AG04450 (cell line): ENCODE data around the gene IRF2BP2. TPM values are rescaled to one million over a fixed set of nuclear protein-coding genes. Genes with fewer than 3 reads are reported as not detected.

ENCODE experiments used
- CTCF ChIA-PET: fragments of 300-600, 350-600 bp; formaldehyde crosslinking; extraction: SDS; loops from one replicate; lab custom pipeline; 2022; ENCODE audit warnings: antibody characterized with exemption, inconsistent platforms; lab: Charles Lee
- POLR2A ChIA-PET: fragments of 350-600 bp; formaldehyde crosslinking; extraction: SDS; loops from one replicate; lab custom pipeline; 2021; ENCODE audit warnings: antibody characterized with exemption, inconsistent platforms; lab: Yijun Ruan, JAX
- DNase-seq: peaks from one replicate; pipeline ENCODE4 v3.0.0-alpha.2; 2011; ENCODE audit warnings: low read depth, low spot score
- H3K27ac ChIP-seq: one replicate; pipeline ENCODE4 v1.5.1; 2012; ENCODE audit warnings: low read depth, low read length, control low read depth
- H3K27me3 ChIP-seq: one replicate; pipeline ENCODE4 v1.6.0; 2012; ENCODE audit warnings: low read length; ENCODE audit not compliant: control insufficient read depth, insufficient read depth
- H3K4me3 ChIP-seq: 2 replicates; pipeline ENCODE4 v1.5.1; 2011; ENCODE audit warnings: mild to moderate bottlenecking, low read depth, low read length, control low read depth
- H3K9me3 ChIP-seq: 2 replicates; pipeline ENCODE4 v1.5.1; 2012; ENCODE audit warnings: low read length; ENCODE audit not compliant: control insufficient read depth, insufficient read depth
- polyA plus RNA-seq: library from polyadenylated mRNA; depleted of rRNA; stranded (reverse); fragments of >200 nt; gene quantifications from 2 replicates; pipeline ENCODE4 v1.2.3, GENCODE V29; 2011; rRNA removed
- small RNA-seq: library from RNA; depleted of rRNA; stranded (forward); fragments of <200 nt; gene quantifications from one replicate; pipeline ENCODE3, GENCODE V24; 2012; ENCODE audit warnings: low read depth; ENCODE audit not compliant: insufficient read length
- TF ChIP-seq, protein P1 (sequence below): IDR thresholded peaks from 2 replicates; pipeline ENCODE4 v1.5.1; 2011; ENCODE audit warnings: low read depth, low read length, control low read depth, inconsistent platforms

Gene IRF2BP2
- polyA plus RNA-seq, 1 experiment, result 20.3 TPM

DNA sequence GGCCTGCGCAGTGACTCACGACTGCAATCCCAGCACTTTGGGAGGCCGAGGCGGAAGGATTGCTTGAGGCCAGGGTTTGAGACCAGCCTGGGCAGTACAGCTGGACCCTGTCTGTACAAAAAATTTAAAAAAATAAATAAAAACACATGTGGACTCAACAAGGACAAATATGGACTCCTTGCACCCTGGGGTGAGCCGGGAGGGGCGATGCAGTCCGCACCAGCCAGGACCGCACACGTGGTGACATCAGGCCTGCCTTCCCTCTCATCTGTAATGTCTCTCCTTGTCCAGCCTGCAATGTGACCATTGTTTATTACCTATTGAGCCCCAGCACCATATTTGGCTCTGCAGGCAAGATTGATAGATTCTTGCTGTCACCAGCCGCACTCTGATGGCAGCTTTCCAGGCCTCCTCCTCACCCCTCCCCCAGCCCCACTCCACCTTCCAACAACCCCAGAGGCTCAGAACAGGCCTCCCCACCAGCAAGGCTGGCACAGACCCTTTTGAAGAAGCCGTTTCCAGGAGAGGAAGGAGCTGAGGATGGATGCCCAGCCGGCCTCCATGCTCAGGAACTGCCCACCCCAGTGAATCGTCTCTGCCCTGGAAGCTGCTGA is 55.2 kb downstream of the IRF2BP2 start:
- DNase-seq, result no peak
- Histone ChIP-seq H3K27ac (no peak overlapping the region), H3K9me3 (no peaks in the 10 kb centered on the region; the same call in 1 of the 2 replicates), H3K4me3 (no peak overlapping the region), H3K27me3 (no peaks in the 10 kb centered on the region)
- ChIA-PET POLR2A (no interaction called here), CTCF (no interaction called here)
- TF ChIP-seq, protein P1, sequence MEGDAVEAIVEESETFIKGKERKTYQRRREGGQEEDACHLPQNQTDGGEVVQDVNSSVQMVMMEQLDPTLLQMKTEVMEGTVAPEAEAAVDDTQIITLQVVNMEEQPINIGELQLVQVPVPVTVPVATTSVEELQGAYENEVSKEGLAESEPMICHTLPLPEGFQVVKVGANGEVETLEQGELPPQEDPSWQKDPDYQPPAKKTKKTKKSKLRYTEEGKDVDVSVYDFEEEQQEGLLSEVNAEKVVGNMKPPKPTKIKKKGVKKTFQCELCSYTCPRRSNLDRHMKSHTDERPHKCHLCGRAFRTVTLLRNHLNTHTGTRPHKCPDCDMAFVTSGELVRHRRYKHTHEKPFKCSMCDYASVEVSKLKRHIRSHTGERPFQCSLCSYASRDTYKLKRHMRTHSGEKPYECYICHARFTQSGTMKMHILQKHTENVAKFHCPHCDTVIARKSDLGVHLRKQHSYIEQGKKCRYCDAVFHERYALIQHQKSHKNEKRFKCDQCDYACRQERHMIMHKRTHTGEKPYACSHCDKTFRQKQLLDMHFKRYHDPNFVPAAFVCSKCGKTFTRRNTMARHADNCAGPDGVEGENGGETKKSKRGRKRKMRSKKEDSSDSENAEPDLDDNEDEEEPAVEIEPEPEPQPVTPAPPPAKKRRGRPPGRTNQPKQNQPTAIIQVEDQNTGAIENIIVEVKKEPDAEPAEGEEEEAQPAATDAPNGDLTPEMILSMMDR, result no peak

Small RNAs within 50 kb of the gene (small RNA-seq; reads per million reads assigned to genes)
- gene RF00096, result not detected

Other genes starting within 250 kb of the IRF2BP2 start
- 27.4 and 38.8 TPM in 2 replicates for gene COA6, start 236.7 kb downstream of the IRF2BP2 start, polyA plus RNA-seq
- 19.4 and 22.6 TPM in 2 replicates for gene TARBP1, start 131.0 kb downstream of the IRF2BP2 start, polyA plus RNA-seq